Esophagus muscularis mucosa (tissue), 3 donors: ENCODE measurements around the gene CAMK2N1.

Experiments
- CTCF ChIP-seq, 3 experiments: fragments of 200-600 bp in 2 of 3; fragments of 450-650 bp in 1 of 3; sonication (generic) in 2 of 3; IDR thresholded peaks; one replicate each; pipeline ENCODE4 v1.5.1; 2017 to 2019; ENCODE audit warnings: antibody characterized with exemption in 3 of 3, mild to moderate bottlenecking in 2 of 3, moderate library complexity in 1 of 3
- POLR2AphosphoS5 ChIP-seq, 2 donors: sonication (generic); formaldehyde crosslinking; IDR thresholded peaks; one replicate each; pipeline ENCODE4 v1.6.1; 2017; ENCODE audit warnings: antibody characterized with exemption in 2 of 2

DNA sequence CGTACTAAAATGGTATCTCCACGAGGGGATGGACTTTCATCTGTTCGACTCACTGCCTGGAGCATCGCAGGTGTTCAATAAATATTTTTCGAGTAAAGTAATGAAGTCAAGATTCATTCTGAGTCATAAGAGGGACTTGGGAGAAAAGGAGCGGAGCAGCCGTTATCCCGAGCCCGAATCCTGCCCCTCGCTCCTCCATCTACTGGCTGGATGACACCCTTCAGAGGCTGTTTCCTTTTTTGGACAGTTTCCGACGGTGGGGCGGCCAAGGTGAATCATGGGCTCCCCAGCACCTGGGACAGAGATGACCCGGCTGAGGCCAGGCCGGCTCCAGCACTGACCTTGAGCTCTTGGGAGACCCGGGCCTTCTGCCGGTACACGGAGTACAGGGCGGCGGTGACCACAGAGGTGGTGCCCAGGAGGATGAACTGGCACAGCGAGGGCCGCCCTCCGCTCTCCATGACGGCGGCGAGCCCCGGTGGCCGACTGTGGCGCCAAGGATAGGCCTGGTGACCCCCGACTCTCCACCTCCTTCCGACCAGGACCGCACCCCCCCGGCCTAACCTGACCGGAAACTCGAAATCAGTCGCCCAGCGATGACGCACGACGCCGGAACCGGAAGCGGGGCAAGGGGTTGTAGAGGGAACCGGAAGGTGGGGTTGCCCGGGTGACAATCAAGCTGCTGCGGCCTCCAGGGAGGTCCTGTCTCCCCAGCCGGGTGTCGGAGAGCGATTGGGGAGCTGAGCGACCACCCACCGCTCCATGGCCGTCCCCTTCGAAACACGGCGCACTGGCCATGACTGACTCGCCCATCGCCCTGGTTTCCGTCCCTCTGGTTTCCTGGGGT, 21.8 kb upstream of the CAMK2N1 start, which contains the start of gene MUL1:
- TF ChIP-seq POLR2AphosphoS5 (IDR thresholded peaks at IDR 0.05): peak; percentile 96
- no peak for TF ChIP-seq CTCF (IDR thresholded peaks at IDR 0.05)
